Endometrium (tissue), 2 donors: ENCODE data around the gene CST6.
"Not testable (repeated sequence)": the region's sequence is repeated elsewhere in the genome, so short reads cannot be mapped to it uniquely, and the experiment has no call there.

Experiments used
- FAIRE-seq: peaks from 2 replicates; lab custom pipeline; 2012; peaks lifted over from hg19 to GRCh38; lab: Jason Lieb, UNC
- donor health status: control.
- donor health status: control.

The CST6 gene

DNA sequence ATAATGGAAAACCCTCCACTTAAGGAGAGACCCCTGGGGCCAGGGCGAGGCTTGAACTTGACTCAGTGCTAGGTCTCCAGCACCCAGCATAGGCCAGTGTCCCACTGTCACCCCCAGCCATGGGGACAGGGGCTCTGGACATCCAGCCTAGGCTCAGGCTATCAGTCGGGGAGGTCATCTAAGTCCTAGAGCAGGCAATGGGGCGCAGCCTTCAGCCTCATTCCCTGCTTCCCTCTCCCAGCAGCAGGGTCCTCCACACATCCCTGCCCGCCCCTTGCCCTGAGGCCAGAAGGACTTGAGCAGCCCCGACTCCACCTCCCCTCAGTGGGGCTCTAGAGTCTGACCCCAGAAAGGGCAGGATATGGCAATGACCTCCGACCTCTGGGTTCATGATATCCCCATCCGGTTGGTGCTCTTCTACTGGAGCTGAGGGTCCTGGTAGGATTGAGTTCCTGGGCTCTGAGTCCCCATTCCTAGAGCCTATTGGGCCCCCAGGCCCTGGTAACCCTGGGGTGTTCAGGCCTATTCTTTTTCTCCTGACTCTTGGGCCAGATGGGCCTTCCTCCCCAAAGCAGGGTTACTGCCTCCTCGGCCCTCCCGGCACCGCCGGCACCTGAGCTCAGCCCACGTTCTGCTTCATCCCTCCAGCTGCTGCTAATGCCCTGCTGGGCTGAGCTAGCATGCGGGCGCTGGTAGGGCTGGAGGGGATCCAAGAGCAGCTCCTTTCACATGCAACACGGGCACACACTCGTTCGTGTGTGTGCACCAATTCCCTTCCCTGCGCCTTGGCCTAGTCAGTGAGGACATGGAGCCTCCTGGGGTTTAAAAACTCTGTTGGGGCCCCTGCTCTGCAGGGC, 4.4 kb downstream of the CST6 start:
- FAIRE-seq = no peak

DNA sequence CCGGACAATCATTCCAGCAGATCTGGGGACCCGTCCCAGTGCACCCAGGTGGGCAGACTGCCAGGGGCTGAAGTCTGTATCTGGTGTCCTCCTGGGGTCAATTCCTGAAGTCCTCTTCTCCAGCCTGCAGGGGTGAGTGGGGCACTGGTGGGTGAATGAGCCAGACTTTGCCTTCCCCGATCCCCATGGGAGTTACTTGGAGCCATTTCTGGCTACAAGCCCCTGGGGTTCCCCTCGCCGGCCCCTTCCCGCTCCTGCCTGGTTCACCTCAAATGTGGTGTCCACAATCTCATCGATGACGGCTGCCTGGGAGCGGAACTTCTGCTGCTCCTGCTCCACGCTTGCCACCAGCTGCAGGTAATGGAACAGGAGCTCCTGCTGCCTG, 5.0 kb downstream of the CST6 start:
- no peak for FAIRE-seq

DNA sequence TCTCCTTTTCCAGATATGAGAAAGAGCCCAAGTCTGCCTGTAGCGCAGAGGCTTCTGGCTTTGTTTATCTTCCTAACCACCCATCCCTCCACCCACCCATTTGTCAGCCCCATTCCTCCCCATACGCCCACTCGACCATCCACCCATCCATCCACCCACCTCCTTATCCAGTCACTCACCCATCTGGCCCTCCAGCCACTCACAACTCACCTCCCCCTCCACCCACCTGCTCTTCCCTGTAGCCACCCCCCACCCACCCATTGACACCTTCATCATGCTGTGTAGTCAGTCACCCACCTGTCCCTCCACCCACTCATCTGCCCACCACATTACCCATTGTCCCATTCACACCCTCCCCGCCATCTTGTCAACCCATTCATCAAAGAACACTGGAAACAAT, 5.5 kb downstream of the CST6 start:
- no peak for FAIRE-seq

DNA sequence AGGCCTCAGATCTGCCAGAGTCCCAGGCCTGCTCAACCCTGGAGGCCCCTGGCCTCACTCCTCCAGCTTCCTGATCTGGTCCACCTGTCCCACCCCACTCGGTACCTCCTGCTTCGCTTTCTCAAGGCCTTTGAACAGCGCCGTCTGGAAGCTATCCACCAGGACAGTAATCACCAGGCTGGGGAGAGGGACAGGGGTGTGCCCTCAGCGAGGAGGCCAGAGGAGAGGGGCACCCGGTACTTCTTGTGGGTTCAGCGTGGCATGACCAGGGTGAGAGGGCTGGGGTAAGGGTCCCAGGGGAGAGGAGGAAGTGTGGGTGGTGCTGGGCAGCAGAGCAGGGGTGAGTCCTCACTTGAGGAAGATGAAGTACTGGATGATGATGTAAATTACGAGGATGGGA, 8.4 kb downstream of the CST6 start:
- no peak for FAIRE-seq

DNA sequence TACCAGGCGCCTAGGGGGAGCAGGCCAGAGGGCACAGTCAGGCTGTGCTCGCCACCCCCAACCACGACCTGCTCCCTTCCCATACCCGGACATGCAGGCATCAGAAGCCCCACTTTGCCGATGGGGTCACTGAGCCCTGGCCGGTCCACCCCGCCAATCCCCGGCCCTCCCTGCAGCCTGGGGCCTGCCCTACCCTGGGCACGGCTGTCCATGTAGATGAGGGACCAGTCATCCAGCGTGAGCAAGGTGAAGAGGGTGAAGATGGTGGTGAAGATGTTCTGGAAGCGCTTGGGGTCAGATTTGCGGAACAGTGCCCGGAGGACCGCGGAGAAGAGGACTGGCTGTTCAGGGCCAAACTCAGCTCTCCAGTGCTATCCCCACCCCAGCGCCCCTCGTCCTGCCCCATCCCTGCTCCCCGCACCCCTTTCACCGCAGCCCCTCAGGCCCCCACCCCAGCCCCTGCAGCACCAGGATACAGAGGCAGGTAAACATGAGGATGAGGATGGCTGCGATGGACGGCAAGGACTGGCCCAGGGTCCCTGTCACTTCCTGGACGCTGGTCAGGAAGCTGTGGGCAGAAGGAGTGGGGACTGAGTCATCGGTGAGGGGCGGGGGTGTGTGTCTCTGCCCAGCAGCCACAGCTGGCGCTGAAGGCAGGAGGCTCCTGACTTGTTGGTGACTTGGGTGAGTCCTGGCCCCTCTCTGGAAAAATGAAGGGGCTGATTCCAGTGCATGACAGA, 9.0 kb downstream of the CST6 start:
- FAIRE-seq = no peak

DNA sequence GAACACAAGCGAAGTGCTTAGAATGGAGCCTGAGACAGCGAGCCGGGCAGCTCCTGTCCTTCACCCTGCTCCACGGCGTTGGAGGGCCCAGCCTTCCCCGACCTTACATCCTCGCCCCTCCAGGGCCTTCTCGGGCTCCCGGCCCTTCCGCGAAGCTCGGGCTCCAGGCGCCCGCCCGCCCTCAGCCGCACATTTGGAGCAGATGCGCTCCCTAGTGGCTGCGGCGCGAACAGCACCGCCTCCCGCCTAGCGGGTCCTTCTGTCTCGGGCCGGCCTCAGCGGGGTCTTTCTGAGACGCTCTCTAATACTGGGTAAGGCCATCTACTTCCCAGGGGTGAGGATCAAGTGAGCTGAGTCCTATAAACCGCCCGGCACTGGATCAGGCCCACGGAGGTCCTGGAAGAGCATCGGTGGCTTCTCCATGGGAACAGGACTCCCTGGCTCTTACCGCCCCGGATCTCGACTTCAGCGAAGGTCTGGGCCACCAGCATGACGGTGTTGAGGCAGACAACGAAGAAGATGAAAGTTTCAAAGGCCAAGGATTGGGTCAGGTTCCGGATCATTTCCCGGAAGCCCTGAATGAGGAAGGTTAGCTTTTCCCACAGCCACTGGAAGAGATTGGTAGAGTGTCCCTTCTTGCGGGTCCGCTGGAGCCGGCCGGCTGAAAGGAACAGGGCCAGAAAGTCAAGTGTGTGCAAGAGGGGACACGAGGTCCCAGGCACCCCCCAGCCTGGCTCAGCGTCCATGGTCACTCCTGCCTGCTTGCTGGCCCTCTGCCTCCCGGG, 10.8 kb downstream of the CST6 start:
- FAIRE-seq = no peak

DNA sequence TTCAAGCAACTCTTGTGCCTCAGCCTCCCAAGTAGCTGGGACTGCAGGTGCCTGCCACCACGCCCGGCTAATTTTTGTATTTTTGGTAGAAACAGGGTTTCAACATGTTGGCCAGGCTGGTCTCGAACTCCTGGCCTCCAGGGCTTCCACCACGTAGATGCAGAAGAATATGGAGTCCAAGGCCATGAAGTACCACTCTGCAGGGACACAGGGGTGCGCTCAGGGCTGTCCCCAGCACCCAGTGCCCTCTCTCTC, 11.3 kb downstream of the CST6 start:
- not testable (repeated sequence) for FAIRE-seq

DNA sequence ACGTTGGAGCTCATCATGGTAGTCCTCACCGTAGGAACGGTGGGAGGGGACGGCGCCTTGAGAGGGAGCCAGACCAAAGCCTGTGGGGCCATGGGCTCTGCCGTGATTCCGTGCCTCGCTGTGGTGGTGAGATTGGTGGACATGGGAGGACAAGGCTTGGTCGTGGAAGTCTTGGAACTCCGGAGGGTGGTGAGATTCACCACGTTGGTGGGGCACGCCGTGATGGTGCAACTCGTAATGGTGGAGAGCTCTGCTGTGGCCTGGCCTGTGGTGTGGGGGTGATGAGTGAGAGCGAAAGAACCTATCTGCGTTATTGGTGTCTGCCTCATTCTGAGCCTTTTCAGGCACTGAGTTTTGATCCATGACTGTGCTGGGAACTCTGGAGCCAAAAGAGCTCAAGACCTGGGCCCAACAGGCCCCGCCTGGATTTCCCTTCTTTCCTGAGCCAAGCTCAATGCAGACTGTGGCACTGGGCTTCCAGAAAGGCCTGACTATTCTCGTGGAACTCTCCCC, 14.3 kb downstream of the CST6 start, which contains the start of gene CATSPER1:
Gene CATSPER1, minus strand, starts transcription at position 463 of the 513 bp plus-strand sequence. Its CDS starts 100 bp downstream, at position 363.
- FAIRE-seq = no peak

DNA sequence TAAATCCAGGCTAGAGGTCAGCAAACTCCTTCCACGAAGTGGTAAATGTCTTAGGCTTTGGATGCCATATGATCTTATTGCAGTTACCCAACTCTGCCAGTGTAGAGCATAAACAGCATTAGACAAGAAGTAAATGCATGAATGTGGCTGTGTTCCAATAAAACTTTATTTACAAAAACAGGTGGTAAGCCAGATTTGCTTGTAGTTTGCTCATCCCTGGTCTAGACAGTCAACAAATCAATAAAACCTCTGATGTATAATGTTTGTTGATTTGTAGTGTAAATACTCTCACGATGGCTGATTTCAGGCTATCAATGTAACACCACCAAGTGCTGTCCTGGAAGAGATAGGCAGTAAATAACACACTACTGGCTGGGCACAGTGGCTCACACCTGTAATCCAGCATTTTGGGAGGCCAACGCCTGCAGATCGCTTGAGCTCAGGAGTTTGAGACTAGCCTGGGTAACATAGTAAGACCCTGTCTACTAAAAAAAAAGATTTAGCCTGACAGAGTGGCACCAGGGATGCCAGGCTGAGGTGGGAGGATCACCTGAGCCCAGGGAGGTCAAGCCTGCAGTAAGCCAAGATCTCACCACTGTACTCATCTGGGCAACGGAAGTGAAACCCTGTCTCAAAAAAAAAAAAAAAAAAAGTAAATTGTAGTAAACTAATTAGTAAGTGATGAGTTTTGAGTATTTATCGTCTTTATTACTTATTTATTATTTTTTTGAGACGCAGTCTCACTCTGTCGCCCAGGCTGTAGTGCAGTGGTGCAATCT, 21.3 kb downstream of the CST6 start:
- no peak for FAIRE-seq

DNA sequence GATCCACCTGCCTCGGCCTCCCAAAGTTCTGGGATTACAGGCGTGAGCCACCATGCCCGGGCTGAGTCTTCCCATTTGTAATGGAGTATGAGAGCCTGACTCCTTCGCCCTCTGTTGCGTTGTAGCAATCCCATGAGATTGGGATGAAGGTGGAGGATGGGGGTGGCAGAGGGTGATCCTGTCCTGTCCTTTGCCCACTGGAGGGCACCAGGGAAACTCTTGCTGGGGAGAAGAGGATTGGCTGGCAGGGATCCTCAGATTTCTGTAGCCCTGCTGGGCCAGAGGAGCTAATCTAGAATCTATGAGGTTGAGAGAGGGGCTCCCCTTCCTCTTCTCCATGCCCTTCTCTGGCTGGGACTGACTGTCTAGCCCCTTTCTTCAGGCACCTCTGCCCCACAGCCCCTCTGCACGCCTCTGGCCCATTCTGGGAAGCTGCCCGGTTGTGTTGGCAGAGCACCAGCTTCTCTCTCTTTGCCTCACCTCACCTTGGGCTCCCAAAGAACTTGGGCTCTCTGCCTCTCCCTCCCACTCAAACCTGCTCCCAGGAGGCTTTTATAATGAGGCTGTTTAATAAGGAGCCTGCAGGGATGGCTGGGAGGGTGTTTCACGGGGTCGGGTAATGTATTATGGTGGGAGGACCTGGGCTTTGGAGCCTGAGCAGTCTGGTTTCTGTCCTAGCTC, 24.0 kb downstream of the CST6 start:
- no peak for FAIRE-seq

DNA sequence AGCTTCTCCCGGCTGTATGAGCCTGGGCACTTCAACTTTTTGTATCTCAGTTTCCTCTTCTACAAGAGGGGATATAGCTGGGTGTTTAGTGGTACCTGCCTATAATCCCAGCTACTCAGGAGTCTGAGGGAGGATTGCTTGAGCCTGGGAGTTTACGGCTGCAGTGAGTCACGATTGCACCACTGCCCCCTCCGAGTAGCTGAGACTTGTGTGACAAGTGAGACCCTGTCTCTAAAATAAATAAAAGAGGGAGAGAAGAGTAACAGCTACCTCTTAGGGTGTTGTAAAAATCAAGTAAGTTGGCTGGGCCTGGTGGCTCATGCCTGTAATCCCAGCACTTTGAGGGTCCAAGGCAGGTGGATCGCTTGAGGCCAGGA, 24.5 kb downstream of the CST6 start:
- no peak for FAIRE-seq

DNA sequence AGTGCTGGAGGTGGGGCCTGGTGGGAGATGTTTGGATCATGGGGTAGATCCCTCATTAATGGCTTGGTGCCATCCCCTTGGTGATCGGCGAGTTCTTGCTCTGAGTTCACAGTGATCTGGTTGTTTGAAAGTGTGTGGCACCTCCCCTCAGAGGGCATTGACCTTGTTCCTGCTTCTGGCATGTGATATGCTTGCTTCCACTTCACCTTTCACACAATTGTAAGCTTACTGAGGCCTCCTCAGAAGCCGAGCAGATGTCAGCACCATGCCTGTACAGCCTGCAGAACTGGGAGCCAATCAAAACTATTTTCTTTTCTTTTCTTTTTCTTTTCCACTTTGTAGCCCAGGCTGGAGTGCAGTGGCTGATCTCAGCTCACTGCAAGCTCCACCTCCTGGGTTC, 25.5 kb downstream of the CST6 start:
- FAIRE-seq = no peak

DNA sequence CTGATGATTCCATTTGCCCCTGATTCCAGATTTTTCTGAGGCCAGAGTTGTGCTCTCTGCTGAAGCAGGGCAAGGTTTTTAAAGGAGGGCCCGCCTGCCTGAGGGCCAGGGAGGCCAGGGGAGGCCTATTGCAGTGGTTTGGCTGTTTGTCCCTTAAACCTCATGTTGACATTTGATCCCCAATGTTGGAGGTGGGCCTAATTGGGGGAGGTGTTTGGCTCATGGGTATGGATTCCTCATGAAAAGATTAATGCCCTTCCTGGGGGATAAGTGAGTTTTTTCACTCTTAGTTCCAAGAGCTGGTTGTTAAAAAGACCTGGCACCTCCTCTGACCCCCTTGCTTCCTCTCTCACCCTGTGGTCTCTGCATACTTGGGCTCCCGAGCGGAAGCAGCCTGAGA, 28.0 kb downstream of the CST6 start:
- FAIRE-seq = no peak

DNA sequence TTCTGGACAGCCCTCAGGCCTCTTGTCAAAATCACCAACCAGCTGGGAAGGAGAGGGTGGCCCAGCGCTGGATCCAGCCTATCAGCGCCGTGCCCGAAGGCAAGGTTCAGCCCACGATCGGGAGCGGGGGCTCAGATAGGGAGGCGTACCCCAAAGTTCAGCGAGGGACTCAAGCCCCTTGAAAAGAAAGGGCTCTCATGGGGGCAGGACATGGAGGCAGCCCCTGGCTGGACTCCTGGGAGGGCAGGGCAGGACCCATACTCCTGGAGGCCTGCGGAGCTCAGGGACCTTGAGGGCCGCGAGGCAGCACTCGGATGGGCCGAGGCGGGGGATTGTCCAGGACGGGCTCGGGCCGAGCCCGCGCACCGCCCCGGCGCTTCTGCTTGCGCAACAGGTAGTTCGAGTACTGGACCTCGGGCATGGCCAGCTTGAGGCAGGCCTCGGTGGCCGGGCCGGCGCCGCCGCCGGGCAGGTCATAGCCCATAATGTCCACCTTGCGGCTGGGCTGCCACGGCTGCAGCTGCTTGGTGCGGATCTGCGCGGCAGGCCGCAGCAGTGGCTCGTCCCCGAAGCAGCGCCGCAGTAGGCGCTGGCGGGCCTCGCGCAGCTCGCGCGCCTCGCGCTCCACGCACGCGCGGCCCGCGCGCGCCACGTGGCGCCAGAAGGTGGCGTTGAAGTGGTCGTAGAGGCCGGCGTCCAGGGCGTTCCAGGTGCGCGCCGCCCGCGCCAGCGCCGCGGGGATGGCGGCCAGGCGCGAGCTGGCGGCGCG, 30.6 kb downstream of the CST6 start:
- no peak for FAIRE-seq

DNA sequence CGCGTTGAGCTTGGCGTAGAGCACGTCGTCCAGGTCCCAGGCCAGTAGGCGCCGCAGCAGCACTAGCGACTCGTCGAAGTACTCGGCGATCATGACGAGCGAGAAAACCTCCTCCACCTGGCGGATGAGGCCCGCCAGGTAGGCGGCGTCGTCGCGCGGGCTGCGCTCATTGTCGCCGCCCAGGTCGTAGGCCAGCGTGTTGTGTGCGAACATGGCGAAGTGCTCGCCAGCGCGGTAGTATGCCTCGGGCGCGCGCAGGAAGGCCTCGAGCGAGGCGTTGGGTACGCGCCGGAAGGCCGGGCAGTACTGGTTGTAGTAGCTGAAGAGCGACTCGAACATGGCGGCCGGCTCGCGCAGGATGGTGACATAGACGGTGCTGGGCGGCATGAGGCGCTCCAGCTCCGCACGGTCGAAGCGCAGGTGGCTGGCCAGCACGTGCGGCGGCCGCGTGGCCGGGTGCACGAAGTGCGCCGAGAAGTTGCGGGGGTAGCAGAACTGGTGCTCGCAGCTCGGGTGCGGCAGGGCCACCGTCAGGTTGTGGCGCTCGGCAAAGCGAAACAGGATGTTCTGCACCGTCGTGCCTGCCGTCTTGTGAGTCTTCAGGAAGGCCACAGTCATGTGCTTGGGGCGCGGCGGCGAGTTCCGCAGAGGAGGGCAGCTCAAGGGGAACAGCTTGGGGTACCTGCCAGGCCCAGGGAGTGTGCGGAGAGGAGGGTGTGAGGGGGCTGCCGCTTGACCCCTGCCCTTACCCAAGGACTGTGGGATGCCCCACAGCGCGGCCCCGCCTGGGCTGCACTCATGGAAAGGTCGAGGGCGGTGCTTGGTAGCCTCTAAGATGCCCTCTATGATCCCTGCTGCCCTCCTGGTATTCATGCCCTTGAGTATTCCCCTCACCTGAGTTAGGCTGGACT, 31.4 kb downstream of the CST6 start:
- no peak for FAIRE-seq

DNA sequence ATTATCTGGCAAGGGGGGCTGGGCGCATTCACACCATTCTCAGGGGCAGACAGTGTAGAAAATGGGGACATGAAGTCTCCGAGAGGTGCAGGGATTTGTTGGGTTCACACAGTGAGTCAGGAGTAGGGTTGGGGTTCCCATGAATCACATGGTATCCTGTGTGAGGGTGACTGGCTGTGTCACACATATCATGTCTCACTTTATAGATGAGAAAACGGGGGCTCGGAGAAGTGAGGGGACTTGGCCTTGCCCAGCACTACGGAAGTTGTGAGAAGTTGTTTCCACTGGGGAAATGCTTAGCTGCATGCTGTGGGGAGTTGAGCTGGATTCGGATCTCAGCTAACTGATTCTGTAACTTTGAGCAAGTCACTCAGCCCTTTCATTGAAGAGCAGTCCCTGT, 32.9 kb downstream of the CST6 start:
- no peak for FAIRE-seq

DNA sequence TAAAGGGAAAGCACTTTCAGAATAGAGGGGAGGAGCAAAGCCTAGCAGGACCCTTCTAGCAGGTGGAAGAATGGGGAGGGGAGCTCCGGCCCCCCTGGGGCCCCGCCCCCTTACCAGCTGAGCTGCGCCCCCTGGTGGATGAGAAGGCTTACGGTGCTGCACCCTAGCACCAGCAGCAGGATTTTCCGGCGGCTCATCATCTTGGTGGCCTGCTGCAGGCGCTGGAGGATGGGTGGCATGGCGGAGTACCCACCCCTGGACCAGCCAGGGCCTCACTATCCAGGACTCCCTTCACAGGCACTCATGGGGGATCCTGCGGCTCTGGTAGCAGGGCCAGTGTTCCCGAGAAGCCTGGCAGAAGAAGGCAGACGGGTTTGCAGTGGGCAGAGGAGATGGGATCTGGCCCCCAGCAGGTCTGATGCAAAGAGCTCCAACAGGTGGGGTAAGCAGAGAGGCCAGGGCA, 33.4 kb downstream of the CST6 start:
- no peak for FAIRE-seq

DNA sequence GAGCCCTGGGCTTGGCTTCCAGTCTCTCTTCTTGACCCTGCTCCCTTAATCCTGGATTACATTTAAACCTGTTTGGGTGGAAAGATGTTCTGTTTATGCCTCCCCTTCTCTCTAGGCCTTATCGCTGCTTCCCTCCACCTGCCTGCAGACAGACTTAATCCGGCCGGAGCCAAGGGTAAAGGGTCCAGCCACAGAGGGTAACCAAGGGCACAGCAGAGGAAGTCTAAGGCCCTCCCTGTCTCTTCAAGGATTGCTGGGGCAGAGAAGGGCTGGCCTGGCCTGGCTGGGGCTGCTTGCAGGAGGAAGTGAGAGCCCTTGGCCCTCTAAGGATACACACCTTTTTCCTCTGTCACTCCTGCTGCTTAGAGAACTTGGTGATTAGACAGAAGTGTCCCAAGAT, 35.1 kb downstream of the CST6 start:
- FAIRE-seq = no peak

DNA sequence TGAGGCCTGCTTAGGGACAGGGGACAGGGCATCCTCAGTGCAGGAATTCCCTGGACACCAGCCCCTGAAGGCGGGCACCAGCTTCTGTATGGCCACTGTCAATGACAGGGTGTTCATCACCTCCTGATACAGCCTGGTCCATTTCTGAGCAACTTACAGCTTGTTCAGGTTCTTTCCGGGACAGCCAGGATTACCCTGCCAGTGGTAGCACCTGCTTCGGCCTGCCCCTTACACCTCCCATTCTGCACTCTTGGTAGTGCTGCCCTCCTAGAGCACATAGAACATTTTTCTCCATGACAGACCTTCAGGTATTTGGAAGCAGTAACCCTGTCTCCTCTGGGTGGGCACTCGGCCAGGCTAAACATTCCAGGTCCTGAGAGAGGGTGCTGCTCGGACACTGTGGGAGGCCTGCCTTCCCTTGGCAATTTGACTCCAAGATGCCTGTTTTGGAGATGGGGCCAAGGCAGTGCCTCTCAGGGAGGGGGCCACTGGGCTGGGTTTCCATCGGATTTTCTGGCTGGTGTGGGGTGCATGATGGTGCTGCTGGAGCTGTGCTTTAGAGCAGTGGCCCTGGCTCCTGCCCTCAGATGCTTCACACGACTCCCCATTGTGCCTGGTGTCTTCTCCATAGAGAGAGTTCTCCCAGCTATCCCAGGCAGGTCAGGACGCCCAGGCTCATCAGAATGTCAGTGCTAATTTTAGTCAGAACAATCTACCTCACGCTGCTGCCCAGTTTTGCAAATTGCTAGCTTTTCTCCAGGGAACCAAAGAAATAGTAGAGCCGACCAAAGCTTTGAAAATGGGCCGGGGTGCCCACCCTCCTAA, 35.9 kb downstream of the CST6 start:
- FAIRE-seq = no peak
